SK-N-SH treated with all-trans-retinoic acid at 6 μM for 48 hours (cell line): ENCODE results near the gene CD300C.

Experiments
- CSDC2 ChIP-seq: fragments of 250-450 bp; sonication (Bioruptor Pico); IDR thresholded peaks from 2 replicates; pipeline ENCODE4 v1.5.0; 2020; ENCODE audit warnings: mild to moderate bottlenecking, moderate library complexity
- CSRNP3 ChIP-seq: fragments of 250-450 bp; sonication (Bioruptor Pico); IDR thresholded peaks from 2 replicates; pipeline ENCODE4 v1.5.1; 2021; ENCODE audit warnings: mild to moderate bottlenecking, moderate library complexity
- ESRRG ChIP-seq: fragments of 250-450 bp; sonication (Bioruptor Pico); IDR thresholded peaks from 2 replicates; pipeline ENCODE4 v1.6.1; 2021; ENCODE audit warnings: mild to moderate bottlenecking
- RARB ChIP-seq: fragments of 250-450 bp; sonication (Bioruptor Pico); IDR thresholded peaks from 2 replicates; pipeline ENCODE4 v1.8.0; 2021; ENCODE audit warnings: mild to moderate bottlenecking, moderate library complexity
- ZFP3 ChIP-seq: fragments of 250-450 bp; sonication (Bioruptor Pico); IDR thresholded peaks from 2 replicates; pipeline ENCODE4 v1.5.0; 2020; ENCODE audit warnings: mild to moderate bottlenecking, moderate library complexity
- ZNF70 ChIP-seq: fragments of 450-650 bp; formaldehyde crosslinking; IDR thresholded peaks from 2 replicates; pipeline ENCODE4 v1.5.0; 2020; ENCODE audit warnings: mild to moderate bottlenecking, moderate library complexity
- TF ChIP-seq, protein P1 (sequence below): fragments of 250-450 bp; sonication (Bioruptor Pico); IDR thresholded peaks from 2 replicates; pipeline ENCODE4 v1.8.0; 2021; ENCODE audit warnings: low read depth, mild to moderate bottlenecking, moderate library complexity, borderline replicate concordance
- TF ChIP-seq, protein P2 (sequence below): fragments of 250-450 bp; sonication (Bioruptor Pico); IDR thresholded peaks from 2 replicates; pipeline ENCODE4 v1.5.1; 2020; ENCODE audit warnings: low read depth, mild to moderate bottlenecking, moderate library complexity

GRCh38 chr17:74513987-74514631, 31.8 kb downstream of the CD300C start:
- TF ChIP-seq ZNF70 (CRISPR knock-in tag) (no peak), RARB (no peak), ESRRG (CRISPR knock-in tag) (no peak), ZFP3 (CRISPR knock-in tag) (no peak), CSRNP3 (no peak), CSDC2 (no peak)
- TF ChIP-seq, protein P1, sequence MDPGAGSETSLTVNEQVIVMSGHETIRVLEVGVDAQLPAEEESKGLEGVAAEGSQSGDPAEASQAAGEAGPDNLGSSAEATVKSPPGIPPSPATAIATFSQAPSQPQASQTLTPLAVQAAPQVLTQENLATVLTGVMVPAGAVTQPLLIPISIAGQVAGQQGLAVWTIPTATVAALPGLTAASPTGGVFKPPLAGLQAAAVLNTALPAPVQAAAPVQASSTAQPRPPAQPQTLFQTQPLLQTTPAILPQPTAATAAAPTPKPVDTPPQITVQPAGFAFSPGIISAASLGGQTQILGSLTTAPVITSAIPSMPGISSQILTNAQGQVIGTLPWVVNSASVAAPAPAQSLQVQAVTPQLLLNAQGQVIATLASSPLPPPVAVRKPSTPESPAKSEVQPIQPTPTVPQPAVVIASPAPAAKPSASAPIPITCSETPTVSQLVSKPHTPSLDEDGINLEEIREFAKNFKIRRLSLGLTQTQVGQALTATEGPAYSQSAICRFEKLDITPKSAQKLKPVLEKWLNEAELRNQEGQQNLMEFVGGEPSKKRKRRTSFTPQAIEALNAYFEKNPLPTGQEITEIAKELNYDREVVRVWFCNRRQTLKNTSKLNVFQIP (CRISPR knock-in tag) = no peak
- TF ChIP-seq, protein P2, sequence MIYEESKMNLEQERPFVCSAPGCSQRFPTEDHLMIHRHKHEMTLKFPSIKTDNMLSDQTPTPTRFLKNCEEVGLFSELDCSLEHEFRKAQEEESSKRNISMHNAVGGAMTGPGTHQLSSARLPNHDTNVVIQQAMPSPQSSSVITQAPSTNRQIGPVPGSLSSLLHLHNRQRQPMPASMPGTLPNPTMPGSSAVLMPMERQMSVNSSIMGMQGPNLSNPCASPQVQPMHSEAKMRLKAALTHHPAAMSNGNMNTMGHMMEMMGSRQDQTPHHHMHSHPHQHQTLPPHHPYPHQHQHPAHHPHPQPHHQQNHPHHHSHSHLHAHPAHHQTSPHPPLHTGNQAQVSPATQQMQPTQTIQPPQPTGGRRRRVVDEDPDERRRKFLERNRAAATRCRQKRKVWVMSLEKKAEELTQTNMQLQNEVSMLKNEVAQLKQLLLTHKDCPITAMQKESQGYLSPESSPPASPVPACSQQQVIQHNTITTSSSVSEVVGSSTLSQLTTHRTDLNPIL (CRISPR knock-in tag) = no peak
